ENCODE data around the gene C19orf12. TPM values are rescaled to one million over a fixed set of nuclear protein-coding genes. Genes with fewer than 3 reads are reported as not detected.

C19orf12 gene
- total and polyA plus RNA-seq, 2 of the 13 experiments (the other 11 are each of a cell fraction or from before 2014, with no cell fraction given) = 17.7 to 34.4 TPM

- peaks cover 56% of the 10 kb centered on the region for H3K4me1 ChIP-seq (ENCODE audit: insufficient read depth, low read length)
Observed at GRCh38 chr19:29706635-29707034, 8.4 kb downstream of the C19orf12 start.

More at GRCh38 chr19:29706635-29707034, 8.4 kb downstream of the C19orf12 start:
- CTCF ChIA-PET (ENCODE audit: low intra/inter-chr PET ratio, low total read pairs) = no interaction called here
- FAIRE-seq (no peak), DNase-seq (ENCODE audit: low spot score) (no peak), ATAC-seq (no peak)
- Histone ChIP-seq H3K9me3 (ENCODE audit: low read length) (no peaks in the 10 kb centered on the region), H2AFZ (ENCODE audit: low read length) (no peak overlapping the region), H3K4me2 (ENCODE audit: low read depth, low read length) (no peak overlapping the region; the same call in 1 of the 2 replicates), H3K27ac (ENCODE audit: extremely low read length, insufficient read depth, low read length) (no peak overlapping the region), H3K9ac (ENCODE audit: insufficient read depth, low read depth, low read length) (no peak overlapping the region), H4K20me1 (ENCODE audit: insufficient read depth, low read length) (no peaks in the 10 kb centered on the region), H3K27me3 (ENCODE audit: control insufficient read depth in 1 of 2, insufficient read depth in 2 of 2, low read length in 2 of 2) (no peaks in the 10 kb centered on the region; a peak in 1 of 5 replicates), H3K36me3 (replicated peaks in 1 of 2; ENCODE audit: control insufficient read depth in 1 of 2, insufficient read depth in 2 of 2, low read length in 2 of 2) (peaks cover 2 to 29% of the 10 kb centered on the region in 2 experiments; a peak in 3 of 5 replicates), H3K4me3 (replicated peaks in 1 of 3; ENCODE audit: insufficient read depth in 1 of 3, low read depth in 2 of 3, low read length in 3 of 3) (no peak overlapping the region), H3K79me2 (ENCODE audit: insufficient read depth, low read length) (peaks cover 2% of the 10 kb centered on the region)
- intact Hi-C loops (cut with micrococcal nuclease; ENCODE audit: unreplicated experiment) = loop anchor here (5.0 kb wide), 1 partner anchor 99 kb away; the partner anchor contains the start of gene POP4
- BruUV-seq (replicated peaks) = no TSS peak
- in situ Hi-C loops (cut with HindIII; ENCODE audit: extremely low pct_ligation_motif_present, low pct_unique_long_range_greater_than_20kb) = no loop called here
- TF ChIP-seq TFE3 (CRISPR knock-in tag; IDR thresholded peaks at IDR 0.05) (no peak), DMTF1 (CRISPR knock-in tag; IDR thresholded peaks at IDR 0.05) (no peak), ZNF850 (CRISPR knock-in tag; conservative IDR thresholded peaks at IDR 0.05) (no peak), HNRNPK (IDR thresholded peaks at IDR 0.05; ENCODE audit: low read depth, low read length, poor library complexity, severe bottlenecking) (no peak), SIX1 (CRISPR knock-in tag; IDR thresholded peaks at IDR 0.05; ENCODE audit: borderline replicate concordance) (no peak), ELK4 (CRISPR knock-in tag; IDR thresholded peaks at IDR 0.05; ENCODE audit: borderline replicate concordance) (no peak), NCOA1 (CRISPR knock-in tag; IDR thresholded peaks at IDR 0.05) (no peak), BCL6 (CRISPR knock-in tag; IDR thresholded peaks at IDR 0.05) (no peak), REL (CRISPR knock-in tag; conservative IDR thresholded peaks at IDR 0.05) (no peak)
- POLR2A ChIA-PET = interaction anchor here (2.4 to 4.4 kb wide), 2 partner anchors 10 to 101 kb away, joined by 8 to 17 read pairs; partner anchors contain the start of gene POP4
- 95% methylated on average over 6 of the region's 6 CpGs for WGBS (ENCODE audit: low lambda C conversion rate)
